HEK293 (cell line): ENCODE data around the gene IL36RN.

Experiments
- TCF7L2 ChIP-seq: IDR thresholded peaks from 2 replicates; pipeline ENCODE4 v1.6.1; 2011; ENCODE audit warnings: low read depth, mild to moderate bottlenecking, inconsistent platforms, low read length, moderate library complexity, borderline replicate concordance
- YY1 ChIP-seq: fragments of 450-650 bp; formaldehyde crosslinking; IDR thresholded peaks from 2 replicates; pipeline ENCODE4 v1.5.1; 2018; ENCODE audit warnings: missing biosample characterization, missing genetic modification characterization
- ZNF701 ChIP-seq: fragments of 450-650 bp; formaldehyde crosslinking; IDR thresholded peaks from 2 replicates; pipeline ENCODE4 v1.5.1; 2016; ENCODE audit warnings: missing biosample characterization, missing genetic modification characterization
- ZNF747 ChIP-seq: fragments of 450-650 bp; formaldehyde crosslinking; IDR thresholded peaks from 2 replicates; pipeline ENCODE4 v1.5.1; 2016; ENCODE audit warnings: missing biosample characterization, missing genetic modification characterization
- ZNF830 ChIP-seq: fragments of 450-650 bp; IDR thresholded peaks from 2 replicates; pipeline ENCODE4 v1.5.0; 2018; ENCODE audit warnings: missing biosample characterization, missing genetic modification characterization, low read depth, mild to moderate bottlenecking, moderate library complexity
- TF ChIP-seq, protein P1 (sequence below): fragments of 450-650 bp; formaldehyde crosslinking; IDR thresholded peaks from 2 replicates; pipeline ENCODE4 v1.5.1; 2016; ENCODE audit warnings: missing biosample characterization, missing genetic modification characterization
- TF ChIP-seq, protein P2 (sequence below): fragments of 450-650 bp; formaldehyde crosslinking; IDR thresholded peaks from 2 replicates; pipeline ENCODE4 v1.5.1; 2016; ENCODE audit warnings: missing biosample characterization, missing genetic modification characterization
- TF ChIP-seq, protein P3 (sequence below): fragments of 450-650 bp; formaldehyde crosslinking; IDR thresholded peaks from 2 replicates; pipeline ENCODE4 v1.5.1; 2016; ENCODE audit warnings: missing biosample characterization, missing genetic modification characterization

DNA sequence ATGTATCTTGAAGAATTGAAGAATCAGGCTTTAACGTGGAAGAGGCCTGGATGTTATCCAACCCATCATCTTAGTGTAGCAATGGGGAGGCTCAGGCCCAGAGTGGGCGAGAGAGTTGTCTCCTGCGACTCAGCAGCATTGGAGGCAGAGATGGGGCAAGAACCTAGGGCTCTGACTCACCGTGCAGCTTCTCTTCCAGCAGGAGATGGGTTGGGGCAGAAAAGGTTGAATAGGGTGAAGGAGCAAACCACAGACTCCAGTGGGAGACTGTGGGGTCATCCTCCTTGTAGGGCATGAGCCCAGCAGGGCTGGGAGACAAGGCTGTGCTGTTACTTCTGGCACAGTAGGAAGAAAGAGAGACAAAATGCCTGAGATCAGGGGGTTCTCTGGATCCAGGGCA lies 1.4 kb downstream of the IL36RN start:
- TF ChIP-seq ZNF830 (tag by site-specific recombination) (no peak), TCF7L2 (no peak), ZNF747 (tag by site-specific recombination) (no peak), ZNF701 (no peak), YY1 (tag by site-specific recombination) (no peak)
- TF ChIP-seq, protein P1, sequence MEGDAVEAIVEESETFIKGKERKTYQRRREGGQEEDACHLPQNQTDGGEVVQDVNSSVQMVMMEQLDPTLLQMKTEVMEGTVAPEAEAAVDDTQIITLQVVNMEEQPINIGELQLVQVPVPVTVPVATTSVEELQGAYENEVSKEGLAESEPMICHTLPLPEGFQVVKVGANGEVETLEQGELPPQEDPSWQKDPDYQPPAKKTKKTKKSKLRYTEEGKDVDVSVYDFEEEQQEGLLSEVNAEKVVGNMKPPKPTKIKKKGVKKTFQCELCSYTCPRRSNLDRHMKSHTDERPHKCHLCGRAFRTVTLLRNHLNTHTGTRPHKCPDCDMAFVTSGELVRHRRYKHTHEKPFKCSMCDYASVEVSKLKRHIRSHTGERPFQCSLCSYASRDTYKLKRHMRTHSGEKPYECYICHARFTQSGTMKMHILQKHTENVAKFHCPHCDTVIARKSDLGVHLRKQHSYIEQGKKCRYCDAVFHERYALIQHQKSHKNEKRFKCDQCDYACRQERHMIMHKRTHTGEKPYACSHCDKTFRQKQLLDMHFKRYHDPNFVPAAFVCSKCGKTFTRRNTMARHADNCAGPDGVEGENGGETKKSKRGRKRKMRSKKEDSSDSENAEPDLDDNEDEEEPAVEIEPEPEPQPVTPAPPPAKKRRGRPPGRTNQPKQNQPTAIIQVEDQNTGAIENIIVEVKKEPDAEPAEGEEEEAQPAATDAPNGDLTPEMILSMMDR (tag by site-specific recombination) = no peak
- TF ChIP-seq, protein P2, sequence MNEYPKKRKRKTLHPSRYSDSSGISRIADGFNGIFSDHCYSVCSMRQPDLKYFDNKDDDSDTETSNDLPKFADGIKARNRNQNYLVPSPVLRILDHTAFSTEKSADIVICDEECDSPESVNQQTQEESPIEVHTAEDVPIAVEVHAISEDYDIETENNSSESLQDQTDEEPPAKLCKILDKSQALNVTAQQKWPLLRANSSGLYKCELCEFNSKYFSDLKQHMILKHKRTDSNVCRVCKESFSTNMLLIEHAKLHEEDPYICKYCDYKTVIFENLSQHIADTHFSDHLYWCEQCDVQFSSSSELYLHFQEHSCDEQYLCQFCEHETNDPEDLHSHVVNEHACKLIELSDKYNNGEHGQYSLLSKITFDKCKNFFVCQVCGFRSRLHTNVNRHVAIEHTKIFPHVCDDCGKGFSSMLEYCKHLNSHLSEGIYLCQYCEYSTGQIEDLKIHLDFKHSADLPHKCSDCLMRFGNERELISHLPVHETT (tag by site-specific recombination) = no peak
- TF ChIP-seq, protein P3, sequence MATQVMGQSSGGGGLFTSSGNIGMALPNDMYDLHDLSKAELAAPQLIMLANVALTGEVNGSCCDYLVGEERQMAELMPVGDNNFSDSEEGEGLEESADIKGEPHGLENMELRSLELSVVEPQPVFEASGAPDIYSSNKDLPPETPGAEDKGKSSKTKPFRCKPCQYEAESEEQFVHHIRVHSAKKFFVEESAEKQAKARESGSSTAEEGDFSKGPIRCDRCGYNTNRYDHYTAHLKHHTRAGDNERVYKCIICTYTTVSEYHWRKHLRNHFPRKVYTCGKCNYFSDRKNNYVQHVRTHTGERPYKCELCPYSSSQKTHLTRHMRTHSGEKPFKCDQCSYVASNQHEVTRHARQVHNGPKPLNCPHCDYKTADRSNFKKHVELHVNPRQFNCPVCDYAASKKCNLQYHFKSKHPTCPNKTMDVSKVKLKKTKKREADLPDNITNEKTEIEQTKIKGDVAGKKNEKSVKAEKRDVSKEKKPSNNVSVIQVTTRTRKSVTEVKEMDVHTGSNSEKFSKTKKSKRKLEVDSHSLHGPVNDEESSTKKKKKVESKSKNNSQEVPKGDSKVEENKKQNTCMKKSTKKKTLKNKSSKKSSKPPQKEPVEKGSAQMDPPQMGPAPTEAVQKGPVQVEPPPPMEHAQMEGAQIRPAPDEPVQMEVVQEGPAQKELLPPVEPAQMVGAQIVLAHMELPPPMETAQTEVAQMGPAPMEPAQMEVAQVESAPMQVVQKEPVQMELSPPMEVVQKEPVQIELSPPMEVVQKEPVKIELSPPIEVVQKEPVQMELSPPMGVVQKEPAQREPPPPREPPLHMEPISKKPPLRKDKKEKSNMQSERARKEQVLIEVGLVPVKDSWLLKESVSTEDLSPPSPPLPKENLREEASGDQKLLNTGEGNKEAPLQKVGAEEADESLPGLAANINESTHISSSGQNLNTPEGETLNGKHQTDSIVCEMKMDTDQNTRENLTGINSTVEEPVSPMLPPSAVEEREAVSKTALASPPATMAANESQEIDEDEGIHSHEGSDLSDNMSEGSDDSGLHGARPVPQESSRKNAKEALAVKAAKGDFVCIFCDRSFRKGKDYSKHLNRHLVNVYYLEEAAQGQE (tag by site-specific recombination) = no peak
